IPS-NIHi7 (cell line): Measurements from ENCODE around the gene CFAP74.
"Not testable (repeated sequence)": the region's sequence is repeated elsewhere in the genome, so short reads cannot be mapped to it uniquely, and the experiment has no call there.

Experiments
- DNase-seq: peaks from one replicate; pipeline ENCODE4 v3.0.0; 2012; ENCODE audit warnings: mixed read lengths; ENCODE audit errors: extremely low spot score

The CFAP74 gene

GRCh38 chr1:1946540-1946939 is 57.0 kb downstream of the CFAP74 start:
- no peak for DNase-seq

DNA sequence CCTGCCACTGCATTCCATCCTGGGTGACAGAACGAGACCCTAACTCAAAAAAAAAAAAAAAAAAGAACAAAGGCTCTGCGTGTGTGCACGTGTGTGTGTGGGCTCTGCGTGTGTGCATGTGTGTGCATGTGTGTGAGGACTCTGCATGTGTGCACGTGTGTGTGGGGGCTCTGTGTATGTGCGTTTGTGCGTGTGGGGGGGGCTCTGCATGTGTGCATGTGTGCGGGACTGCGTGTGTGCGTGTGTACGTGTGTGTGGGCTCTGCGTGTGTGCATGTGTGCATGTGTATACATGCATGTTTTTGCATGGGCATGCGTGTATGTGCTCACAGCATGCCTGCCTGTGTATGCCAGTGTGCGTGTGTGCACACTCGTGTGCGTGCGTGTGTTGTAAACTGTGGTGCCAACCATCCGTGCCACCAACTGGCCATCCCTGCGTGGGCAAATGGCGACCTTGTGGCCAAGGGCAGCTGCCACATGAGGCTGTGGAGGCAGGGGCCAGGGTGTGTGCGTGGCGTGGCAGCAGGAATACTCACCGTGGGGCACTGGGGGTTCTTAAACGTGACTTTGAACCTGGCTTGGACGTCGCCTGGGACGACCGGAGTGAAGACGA is 57.7 kb downstream of the CFAP74 start:
- DNase-seq = no peak

GRCh38 chr1:1943834-1944570 is 59.6 kb downstream of the CFAP74 start:
- DNase-seq = peak; percentile 82

DNA sequence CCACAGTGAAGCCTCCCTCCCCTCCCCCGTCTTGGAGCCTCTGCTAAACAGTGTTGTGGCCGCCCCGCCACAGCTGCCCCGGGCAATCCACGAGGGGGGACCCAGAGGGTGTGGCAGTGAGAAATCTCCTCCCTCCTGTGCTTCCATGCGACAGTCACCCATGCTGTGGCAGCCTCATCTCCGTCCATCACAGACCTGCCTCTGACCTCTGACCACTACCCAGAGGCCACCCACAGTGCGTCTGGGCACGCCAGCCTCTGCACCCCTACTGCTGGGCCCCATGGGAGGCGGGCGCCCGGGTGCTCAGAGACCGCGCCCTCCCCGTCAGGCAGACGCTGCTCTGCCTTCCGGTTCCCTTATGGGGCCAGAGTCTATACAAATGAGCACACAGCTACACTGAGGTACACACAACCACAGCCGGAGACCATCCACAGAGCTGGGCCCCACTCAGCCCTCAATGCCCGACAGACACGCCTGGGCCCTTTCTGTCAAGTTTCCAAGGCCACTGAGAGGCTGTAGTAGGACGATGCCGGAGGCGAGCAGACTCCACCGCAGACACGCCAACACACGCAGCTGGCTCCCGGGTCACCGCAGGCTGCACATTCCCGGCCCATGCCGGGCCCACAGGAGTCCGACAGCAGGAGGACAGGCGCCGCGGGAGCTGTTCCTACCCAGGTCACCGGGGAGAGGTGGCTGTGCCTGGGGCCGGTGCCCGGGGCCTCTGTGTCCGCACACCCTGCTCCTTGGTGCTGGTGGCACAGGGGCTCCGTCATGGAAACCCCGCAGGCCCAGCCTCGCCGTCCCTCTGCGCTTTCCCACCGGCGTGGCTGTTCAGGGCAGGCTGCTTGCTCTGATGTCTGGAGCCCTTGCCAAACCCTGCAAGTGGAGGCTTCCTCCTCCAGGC is 60.6 kb downstream of the CFAP74 start:
- DNase-seq = no peak

GRCh38 chr1:1941868-1942752 is 61.5 kb downstream of the CFAP74 start:
- no peak for DNase-seq

DNA sequence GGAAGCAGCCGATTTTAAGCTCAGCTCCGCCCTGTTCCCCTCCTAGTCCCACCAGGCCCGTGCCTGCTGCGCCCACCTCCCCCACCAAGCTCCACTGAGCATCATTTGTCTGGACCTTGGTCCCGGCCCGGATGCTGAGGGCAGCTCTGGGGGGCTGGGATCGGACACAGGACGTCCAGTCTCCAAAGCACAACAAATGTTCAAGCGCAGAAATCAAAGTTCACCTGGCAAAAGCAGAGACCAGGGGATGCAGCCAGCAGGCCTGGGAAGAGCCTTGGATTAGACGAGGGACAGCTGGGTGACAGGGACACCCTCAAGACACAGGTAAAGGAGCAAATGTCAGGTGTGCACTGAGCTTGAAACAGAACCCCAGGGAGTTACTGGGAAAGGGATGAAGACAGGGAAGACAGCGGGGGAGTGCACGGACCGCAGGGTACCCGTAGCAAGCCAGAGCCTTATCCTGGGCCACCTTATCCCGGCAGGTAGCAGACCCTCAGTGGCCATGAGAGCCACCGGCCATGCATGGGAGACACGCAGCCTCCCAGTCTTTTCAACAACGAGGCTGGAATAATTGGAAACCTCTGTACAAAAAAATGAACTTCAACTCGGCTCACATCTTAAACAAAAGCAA is 62.3 kb downstream of the CFAP74 start:
- DNase-seq = no peak

DNA sequence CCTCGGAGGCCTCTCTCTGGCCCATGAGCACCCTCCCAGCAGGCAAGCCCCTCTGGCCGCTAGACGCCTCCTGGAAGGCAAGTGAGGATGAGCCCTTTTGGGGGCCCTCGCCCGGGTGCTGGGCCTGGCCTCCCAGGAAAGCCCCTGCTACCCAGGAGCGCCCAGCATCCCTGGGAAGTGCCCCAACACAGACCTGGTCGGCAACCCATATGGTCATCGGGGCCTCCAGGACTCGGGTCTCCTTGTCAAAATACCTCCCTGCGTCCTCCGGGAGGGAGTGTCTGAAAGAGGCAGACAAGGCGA is 63.5 kb downstream of the CFAP74 start:
- no peak for DNase-seq

DNA sequence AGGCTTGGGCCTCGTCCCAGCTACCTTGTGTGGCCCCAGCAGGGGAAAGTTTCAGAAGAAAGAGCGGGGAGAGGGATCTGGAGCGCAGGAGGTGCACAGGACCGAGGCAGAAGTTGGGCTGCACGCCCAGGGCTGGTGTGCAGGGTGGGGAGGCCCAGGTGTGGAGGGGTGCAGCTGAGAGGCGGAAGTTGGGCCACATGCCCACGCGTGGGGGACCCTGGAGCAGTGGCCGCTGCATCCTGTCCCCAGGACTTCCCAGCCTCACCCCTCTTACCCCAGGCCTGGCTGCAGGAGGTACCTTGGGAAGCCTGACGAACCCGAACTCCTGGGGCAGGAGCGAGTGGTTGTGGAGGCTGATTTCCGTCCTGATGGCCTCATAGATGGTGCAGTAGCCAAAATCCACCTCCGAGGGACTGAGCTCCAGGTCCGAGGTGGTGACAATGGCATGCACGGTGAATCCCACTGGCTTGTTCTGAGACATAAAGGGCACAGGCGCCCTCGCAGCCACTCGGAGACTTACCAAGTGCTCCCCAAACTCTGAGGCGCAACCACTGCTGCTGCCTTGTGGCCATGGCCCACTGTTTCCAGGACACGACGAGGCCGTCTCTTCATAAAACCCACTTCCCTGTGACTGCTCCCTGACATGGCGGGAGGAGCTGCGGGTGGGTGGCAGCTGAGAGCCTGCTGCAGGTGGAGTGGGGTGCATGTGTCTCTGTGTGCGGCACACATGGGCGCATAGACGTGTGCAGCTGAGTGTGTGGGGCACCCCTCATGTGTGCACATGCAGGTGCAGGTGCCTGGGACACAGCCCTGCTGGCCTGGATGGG is 64.1 kb downstream of the CFAP74 start:
- no peak for DNase-seq

DNA sequence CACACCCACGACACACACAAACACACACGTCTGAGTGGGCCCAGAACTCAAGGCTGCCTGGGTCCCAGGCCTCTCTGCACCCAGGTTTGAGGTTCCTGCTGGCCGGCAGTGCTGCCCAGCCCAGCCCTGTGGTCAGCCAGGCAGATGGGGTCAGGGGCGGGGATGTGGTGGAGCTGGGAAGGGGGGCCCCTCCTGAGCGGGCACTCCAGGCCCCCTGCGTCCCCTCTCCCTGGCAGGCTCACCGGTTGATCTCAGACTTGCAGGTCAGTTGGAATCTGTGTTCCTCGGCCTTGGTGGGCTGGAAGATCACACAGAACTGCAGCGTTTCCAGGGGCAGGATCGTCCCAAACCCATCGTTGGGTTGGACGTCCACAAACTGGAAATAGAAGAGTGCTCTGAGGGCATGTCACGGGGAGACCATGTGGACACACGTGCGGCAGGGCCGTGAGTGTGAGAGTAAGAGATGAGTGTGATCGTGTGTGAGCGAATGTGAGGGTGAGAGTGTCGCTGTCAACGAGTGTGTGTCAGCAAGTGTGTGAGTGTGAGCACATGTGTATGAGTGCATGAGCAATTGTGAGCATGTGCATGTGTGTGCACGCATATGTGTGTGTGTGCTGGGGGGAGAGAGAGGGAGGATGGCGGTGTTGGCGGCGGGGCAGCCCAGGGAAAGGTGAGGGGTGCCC is 64.8 kb downstream of the CFAP74 start:
- DNase-seq = no peak

DNA sequence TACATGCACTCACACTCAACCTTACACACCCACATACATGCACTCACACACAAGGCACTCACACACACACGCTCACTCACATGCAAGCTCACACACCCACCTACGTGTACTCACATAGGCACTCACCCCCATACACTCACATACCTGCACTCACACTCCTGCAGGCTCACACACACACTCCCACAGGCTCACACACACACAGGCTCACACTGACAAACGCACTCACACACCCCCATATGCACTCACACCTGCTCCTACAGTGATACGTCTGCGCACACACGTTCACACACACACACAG is 65.4 kb downstream of the CFAP74 start:
- no peak for DNase-seq

DNA sequence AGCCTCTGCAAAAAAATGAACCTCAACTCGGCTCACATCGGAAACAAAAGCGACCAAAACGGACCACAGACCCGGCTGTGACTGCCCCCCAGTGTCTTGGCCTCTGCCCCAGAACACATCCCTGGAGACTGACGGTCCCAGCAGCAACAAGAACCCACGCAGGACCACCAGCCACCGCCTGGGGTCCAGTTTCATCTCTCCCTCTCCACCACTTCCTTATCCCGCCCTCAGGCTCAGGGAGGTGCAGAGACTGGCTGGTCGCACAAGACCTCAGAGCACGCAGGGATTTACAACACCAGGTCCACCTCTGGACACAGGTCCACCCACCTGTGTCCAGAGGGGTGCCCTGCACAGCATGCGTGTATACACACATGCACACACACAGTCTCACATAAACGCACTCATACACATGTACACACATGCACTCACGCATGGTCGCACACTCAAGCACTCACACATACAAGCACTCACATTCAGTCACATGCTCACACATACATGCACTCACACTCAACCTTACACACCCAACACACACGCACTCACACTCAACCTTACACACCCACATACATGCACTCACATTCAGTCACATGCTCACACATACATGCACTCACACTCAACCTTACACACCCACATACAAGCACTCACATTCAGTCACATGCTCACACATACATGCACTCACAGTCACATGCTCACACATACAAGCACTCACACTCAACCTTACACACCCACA is 65.9 kb downstream of the CFAP74 start:
- DNase-seq = no peak

- DNase-seq = no peak
These were observed 66.5 kb downstream of the CFAP74 start for GRCh38 chr1:1937061-1937460.

- not testable (repeated sequence) for DNase-seq
These were observed 68.7 kb downstream of the CFAP74 start for GRCh38 chr1:1934848-1935247.

GRCh38 chr1:1929639-1930545 is 73.7 kb downstream of the CFAP74 start:
- no peak for DNase-seq

GRCh38 chr1:1929102-1929638 is 74.4 kb downstream of the CFAP74 start:
- DNase-seq = no peak

- no peak for DNase-seq
These were observed 75.1 kb downstream of the CFAP74 start for GRCh38 chr1:1928231-1929101.

- no peak for DNase-seq
These were observed 75.8 kb downstream of the CFAP74 start for GRCh38 chr1:1927751-1928150.
